Islet of Langerhans (tissue), 1 donor: ENCODE measurements around the gene INSL3.
"Not testable (repeated sequence)": the region's sequence is repeated elsewhere in the genome, so short reads cannot be mapped to it uniquely, and the experiment has no call there.

ENCODE experiments used
- FAIRE-seq: peaks from one replicate; lab custom pipeline; 2011; peaks lifted over from hg19 to GRCh38; lab: Jason Lieb, UNC

The INSL3 gene

GRCh38 chr19:17783721-17784120, 37.6 kb downstream of the INSL3 start:
- not testable (repeated sequence) for FAIRE-seq

GRCh38 chr19:17780781-17781180, 40.5 kb downstream of the INSL3 start:
- FAIRE-seq: no peak

- FAIRE-seq: no peak
Measured at GRCh38 chr19:17778968-17779929, 42.1 kb downstream of the INSL3 start.

GRCh38 chr19:17778251-17778967, 42.9 kb downstream of the INSL3 start:
- FAIRE-seq: no peak

GRCh38 chr19:17777840-17778239, 43.5 kb downstream of the INSL3 start:
- FAIRE-seq: not testable (repeated sequence)

GRCh38 chr19:17775991-17776803, 45.1 kb downstream of the INSL3 start:
- no peak for FAIRE-seq

GRCh38 chr19:17775245-17775927, 45.9 kb downstream of the INSL3 start:
- FAIRE-seq: no peak

- FAIRE-seq: no peak
Measured at GRCh38 chr19:17772172-17772571, 49.1 kb downstream of the INSL3 start.

- no peak for FAIRE-seq
Measured at GRCh38 chr19:17770613-17771012, 50.7 kb downstream of the INSL3 start.

GRCh38 chr19:17767559-17767958, 53.8 kb downstream of the INSL3 start:
- no peak for FAIRE-seq

GRCh38 chr19:17766543-17767131, 54.7 kb downstream of the INSL3 start:
- FAIRE-seq: no peak
